ENCODE measurements around the gene LCA5.
"Not testable (repeated sequence)": the region's sequence is repeated elsewhere in the genome, so short reads cannot be mapped to it uniquely, and the experiment has no call there.

Gene LCA5

GRCh38 chr6:79538106-79538971 is 1.1 kb upstream of the LCA5 start:
- no peak for DNase-seq (ENCODE audit: extremely low read depth in 1 of 2, low read depth in 1 of 2)

- no peak for DNase-seq (ENCODE audit: extremely low read depth in 1 of 2, low read depth in 1 of 2)
Measured at GRCh38 chr6:79536585-79536953, 661 bp downstream of the LCA5 start.

GRCh38 chr6:79529567-79529966 is 7.7 kb downstream of the LCA5 start:
- DNase-seq (ENCODE audit: extremely low read depth in 1 of 2, low read depth in 1 of 2) = not testable (repeated sequence)

GRCh38 chr6:79526897-79527296 is 10.3 kb downstream of the LCA5 start:
- no peak for DNase-seq (ENCODE audit: extremely low read depth in 1 of 2, low read depth in 1 of 2)

GRCh38 chr6:79525272-79526100 is 11.7 kb downstream of the LCA5 start:
- DNase-seq (ENCODE audit: extremely low read depth in 1 of 2, low read depth in 1 of 2) = no peak

- DNase-seq (ENCODE audit: extremely low read depth in 1 of 2, low read depth in 1 of 2) = no peak
Measured at GRCh38 chr6:79524065-79524464, 13.2 kb downstream of the LCA5 start.

- no peak for DNase-seq (ENCODE audit: extremely low read depth in 1 of 2, low read depth in 1 of 2)
Measured at GRCh38 chr6:79522609-79523008, 14.6 kb downstream of the LCA5 start.

- DNase-seq (ENCODE audit: extremely low read depth in 1 of 2, low read depth in 1 of 2) = no peak
Measured at GRCh38 chr6:79520534-79520933, 16.7 kb downstream of the LCA5 start.

- DNase-seq (ENCODE audit: extremely low read depth in 1 of 2, low read depth in 1 of 2) = no peak
Measured at GRCh38 chr6:79518842-79519241, 18.4 kb downstream of the LCA5 start.

- DNase-seq (ENCODE audit: extremely low read depth in 1 of 2, low read depth in 1 of 2) = no peak
Measured at GRCh38 chr6:79515436-79515835, 21.8 kb downstream of the LCA5 start.

- no peak for DNase-seq (ENCODE audit: extremely low read depth in 1 of 2, low read depth in 1 of 2)
Measured at GRCh38 chr6:79513111-79513510, 24.1 kb downstream of the LCA5 start.

GRCh38 chr6:79512014-79512413 is 25.2 kb downstream of the LCA5 start:
- DNase-seq (ENCODE audit: extremely low read depth in 1 of 2, low read depth in 1 of 2) = no peak

GRCh38 chr6:79510707-79511106 is 26.5 kb downstream of the LCA5 start:
- no peak for DNase-seq (ENCODE audit: extremely low read depth in 1 of 2, low read depth in 1 of 2)

GRCh38 chr6:79506251-79506650 is 31.0 kb downstream of the LCA5 start:
- no peak for DNase-seq (ENCODE audit: extremely low read depth in 1 of 2, low read depth in 1 of 2)

GRCh38 chr6:79504372-79504771 is 32.9 kb downstream of the LCA5 start:
- no peak for DNase-seq (ENCODE audit: extremely low read depth in 1 of 2, low read depth in 1 of 2)

- DNase-seq (ENCODE audit: extremely low read depth in 1 of 2, low read depth in 1 of 2) = no peak
Measured at GRCh38 chr6:79498842-79499241, 38.4 kb downstream of the LCA5 start.

GRCh38 chr6:79495246-79495645 is 42.0 kb downstream of the LCA5 start:
- DNase-seq (ENCODE audit: extremely low read depth in 1 of 2, low read depth in 1 of 2) = no peak

- no peak for DNase-seq (ENCODE audit: extremely low read depth in 1 of 2, low read depth in 1 of 2)
Measured at GRCh38 chr6:79494841-79495240, 42.4 kb downstream of the LCA5 start.

GRCh38 chr6:79470728-79471127 is 66.5 kb downstream of the LCA5 start:
- no peak for DNase-seq (ENCODE audit: extremely low read depth in 1 of 2, low read depth in 1 of 2)

GRCh38 chr6:79469376-79470246 is 67.6 kb downstream of the LCA5 start:
- DNase-seq (ENCODE audit: extremely low read depth in 1 of 2, low read depth in 1 of 2) = no peak

- no peak for DNase-seq (ENCODE audit: extremely low read depth in 1 of 2, low read depth in 1 of 2)
Measured at GRCh38 chr6:79468587-79468986, 68.6 kb downstream of the LCA5 start.

Data from activated CD8-positive, alpha-beta memory T cell treated with anti-CD3 and anti-CD28 coated beads for 1 hour (primary cell).